OCI-LY3 (cell line): ENCODE data around the gene MRPL42.
"Not testable (repeated sequence)": the region's sequence is repeated elsewhere in the genome, so short reads cannot be mapped to it uniquely, and the experiment has no call there.

Experiments used
- H2AFZ ChIP-seq: fragments of 200-600, 300-600 bp; shearing (Covaris generic); 2 replicates; pipeline ENCODE4 v1.6.0; 2014; ENCODE audit warnings: antibody characterized with exemption, low read depth, low read length
- H3K27ac ChIP-seq: fragments of 200-600, 300-600 bp; sonication (generic); 2 replicates; pipeline ENCODE4 v1.5.1; 2014; ENCODE audit warnings: mild to moderate bottlenecking, low read length, moderate library complexity, mixed read lengths
- H3K27me3 ChIP-seq: fragments of 200-600, 300-600 bp; sonication (generic); 2 replicates; pipeline ENCODE4 v1.6.1; 2014; ENCODE audit warnings: low read depth, low read length, mixed read lengths
- H3K36me3 ChIP-seq: fragments of 200-600, 300-600 bp; sonication (generic); replicated peaks from 2 replicates; pipeline ENCODE3; 2014; ENCODE audit warnings: low read depth, low read length, mixed read lengths
- H3K4me1 ChIP-seq: fragments of 300-600, 200-600 bp; sonication (generic); 2 replicates; pipeline ENCODE4 v1.6.1; 2014; ENCODE audit warnings: low read length, mixed read lengths
- H3K4me2 ChIP-seq: fragments of 200-600, 300-600 bp; sonication (generic); 2 replicates; pipeline ENCODE4 v1.6.1; 2014; ENCODE audit warnings: low read length, mixed read lengths
- H3K4me3 ChIP-seq: fragments of 300-600, 200-600 bp; sonication (generic); 2 replicates; pipeline ENCODE4 v1.5.1; 2014; ENCODE audit warnings: antibody characterized with exemption, mild to moderate bottlenecking, low read length, moderate library complexity
- H3K79me2 ChIP-seq: fragments of 300-600, 200-600 bp; shearing (Covaris generic); 2 replicates; pipeline ENCODE4 v1.6.1; 2014; ENCODE audit warnings: mild to moderate bottlenecking, low read length, mixed read lengths
- H3K9ac ChIP-seq: fragments of 300-600, 200-600 bp; shearing (Covaris generic); 2 replicates; pipeline ENCODE4 v1.6.0; 2014; ENCODE audit warnings: mild to moderate bottlenecking, low read length, moderate library complexity
- H3K9me3 ChIP-seq: fragments of 200-600, 300-600 bp; shearing (Covaris generic); 2 replicates; pipeline ENCODE4 v1.6.1; 2014; ENCODE audit warnings: low read length, mixed read lengths; ENCODE audit not compliant: insufficient read depth
- H4K20me1 ChIP-seq: fragments of 200-600, 300-600 bp; sonication (generic); 2 replicates; pipeline ENCODE4 v1.6.1; 2016; ENCODE audit warnings: low read length, mixed read lengths; ENCODE audit not compliant: insufficient read depth
- CTCF ChIP-seq: fragments of 200-600, 300-600 bp; sonication (generic); IDR thresholded peaks from 2 replicates; pipeline ENCODE4 v1.5.1; 2014; ENCODE audit warnings: antibody characterized with exemption, low read length, low read depth
- EZH2phosphoT487 ChIP-seq: fragments of 200-600 bp; shearing (Covaris generic); IDR thresholded peaks from 2 replicates; pipeline ENCODE4 v1.6.1; 2018; ENCODE audit warnings: antibody characterized with exemption, mixed run types, low read depth

The MRPL42 gene

GRCh38 chr12:93497456-93497855 is 30.1 kb downstream of the MRPL42 start:
- Histone ChIP-seq H3K27me3 (no peaks in the 10 kb centered on the region), H3K4me3 (no peak overlapping the region), H2AFZ (no peak overlapping the region), H3K79me2 (no peaks in the 10 kb centered on the region), H4K20me1 (no peaks in the 10 kb centered on the region; the same call in 1 of the 2 replicates), H3K36me3 (peaks cover 11% of the 10 kb centered on the region), H3K9ac (no peak overlapping the region), H3K4me1 (no peaks in the 10 kb centered on the region), H3K4me2 (no peak overlapping the region), H3K9me3 (no peaks in the 10 kb centered on the region), H3K27ac (no peak overlapping the region)
- TF ChIP-seq CTCF (no peak), EZH2phosphoT487 (no peak)

- H3K4me3 ChIP-seq: not testable (repeated sequence)
These were observed 31.5 kb downstream of the MRPL42 start for GRCh38 chr12:93498813-93499212.

GRCh38 chr12:93500201-93500600 is 32.9 kb downstream of the MRPL42 start:
- TF ChIP-seq CTCF: no peak
- TF ChIP-seq EZH2phosphoT487: no peak
- no peaks in the 10 kb centered on the region for H3K79me2 ChIP-seq
- H3K36me3 ChIP-seq: peaks cover 14% of the 10 kb centered on the region
- H3K9ac ChIP-seq: no peak overlapping the region
- no peak overlapping the region for H3K4me3 ChIP-seq
- no peaks in the 10 kb centered on the region for H3K9me3 ChIP-seq
- no peak overlapping the region for H3K27ac ChIP-seq
- no peaks in the 10 kb centered on the region for H3K27me3 ChIP-seq
- no peak overlapping the region for H3K4me2 ChIP-seq
- H4K20me1 ChIP-seq: no peaks in the 10 kb centered on the region; the same call in 1 of the 2 replicates
- no peak overlapping the region for H2AFZ ChIP-seq
- H3K4me1 ChIP-seq: no peaks in the 10 kb centered on the region

More at GRCh38 chr12:93498813-93499212, 31.5 kb downstream of the MRPL42 start:
- not testable (repeated sequence) for H3K4me2 ChIP-seq, H2AFZ ChIP-seq, H3K9ac ChIP-seq, H3K9me3 ChIP-seq, H4K20me1 ChIP-seq, H3K27me3 ChIP-seq, H3K4me1 ChIP-seq, H3K79me2 ChIP-seq, H3K27ac ChIP-seq
- H3K36me3 ChIP-seq: peaks cover 11% of the 10 kb centered on the region

- Histone ChIP-seq H3K27ac (no peak overlapping the region), H3K9me3 (no peaks in the 10 kb centered on the region), H3K79me2 (no peaks in the 10 kb centered on the region), H3K9ac (no peak overlapping the region), H4K20me1 (no peaks in the 10 kb centered on the region), H3K36me3 (peaks cover 14% of the 10 kb centered on the region), H3K4me2 (no peak overlapping the region), H3K27me3 (no peaks in the 10 kb centered on the region), H3K4me1 (no peaks in the 10 kb centered on the region), H3K4me3 (no peak overlapping the region), H2AFZ (no peak overlapping the region)
- TF ChIP-seq CTCF (no peak), EZH2phosphoT487 (no peak)
These were observed 33.4 kb downstream of the MRPL42 start for GRCh38 chr12:93500667-93501066.
